Measurements from ENCODE around the gene EFCAB12.
"Not testable (repeated sequence)": the region's sequence is repeated elsewhere in the genome, so short reads cannot be mapped to it uniquely, and the experiment has no call there.

EFCAB12 gene

DNA sequence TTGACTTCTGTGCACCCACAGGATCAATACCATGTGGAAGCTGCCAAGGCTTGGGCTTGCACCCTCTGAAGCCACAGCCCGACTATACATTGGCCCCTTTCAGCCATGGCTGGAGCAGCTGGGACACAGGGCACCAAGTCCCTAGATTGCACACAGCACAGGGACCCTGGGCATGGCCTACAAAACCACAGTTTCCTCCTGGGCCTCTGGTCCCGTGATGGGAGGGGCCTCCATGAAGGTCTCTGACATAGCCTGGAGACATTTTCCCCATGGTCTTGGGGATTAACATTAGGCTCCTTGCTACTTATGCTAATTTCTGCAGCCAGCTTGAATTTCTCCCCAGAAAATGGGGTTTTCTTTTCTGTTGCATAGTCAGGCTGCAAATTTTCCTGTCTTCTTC, 63.6 kb downstream of the EFCAB12 start:
- H4K12ac ChIP-seq (ENCODE audit: low read depth, low read length); H3K4me2 ChIP-seq (ENCODE audit: low read length); H3K18ac ChIP-seq (ENCODE audit: low read length); H2AK5ac ChIP-seq (ENCODE audit: low read length); H2AFZ ChIP-seq (ENCODE audit: insufficient read depth, low read length, poor library complexity); H3K23ac ChIP-seq (ENCODE audit: low read length); H3K36me3 ChIP-seq (ENCODE audit: control insufficient read depth in 1 of 2, insufficient read depth in 2 of 2, low read length in 2 of 2); H4K91ac ChIP-seq (ENCODE audit: low read depth, low read length); H2BK5ac ChIP-seq (ENCODE audit: low read depth, low read length, poor library complexity); H4K8ac ChIP-seq (ENCODE audit: low read depth, low read length); H3K27ac ChIP-seq (ENCODE audit: low read depth, low read length); H3K14ac ChIP-seq (ENCODE audit: low read length); H3K9ac ChIP-seq (ENCODE audit: low read length); H3K27me3 ChIP-seq (ENCODE audit: insufficient read depth, low read length); H3K4me1 ChIP-seq (ENCODE audit: control insufficient read depth in 1 of 2, insufficient read depth in 2 of 2, low read length in 2 of 2); H3K9me3 ChIP-seq (ENCODE audit: insufficient read depth, low read depth, low read length); H3K79me2 ChIP-seq (ENCODE audit: control insufficient read depth, insufficient read depth, low read length, poor library complexity); H3K4ac ChIP-seq (ENCODE audit: low read depth, low read length); DNase-seq; H3K4me3 ChIP-seq (ENCODE audit: low read depth, low read length); H3K79me1 ChIP-seq (ENCODE audit: low read length); H2BK120ac ChIP-seq (ENCODE audit: insufficient read depth, low read length, poor library complexity); H2BK12ac ChIP-seq (ENCODE audit: low read length): not testable (repeated sequence)
- no CpG with 5 or more reads among the region's 2 CpGs for WGBS (ENCODE audit: extremely low coverage, insufficient coverage, insufficient read length)

GRCh38 chr3:129363356-129363755, 65.1 kb downstream of the EFCAB12 start:
- not testable (repeated sequence) for H3K27ac ChIP-seq (ENCODE audit: low read depth, low read length); H4K12ac ChIP-seq (ENCODE audit: low read depth, low read length); H4K8ac ChIP-seq (ENCODE audit: low read depth, low read length); H2BK5ac ChIP-seq (ENCODE audit: low read depth, low read length, poor library complexity); H2AFZ ChIP-seq (ENCODE audit: insufficient read depth, low read length, poor library complexity); H4K91ac ChIP-seq (ENCODE audit: low read depth, low read length); H3K9me3 ChIP-seq (ENCODE audit: insufficient read depth, low read depth, low read length); H2AK5ac ChIP-seq (ENCODE audit: low read length); DNase-seq; H3K4ac ChIP-seq (ENCODE audit: low read depth, low read length); H3K79me1 ChIP-seq (ENCODE audit: low read length); H3K18ac ChIP-seq (ENCODE audit: low read length); H3K23ac ChIP-seq (ENCODE audit: low read length); H3K14ac ChIP-seq (ENCODE audit: low read length); H3K9ac ChIP-seq (ENCODE audit: low read length); H3K4me1 ChIP-seq (ENCODE audit: control insufficient read depth in 1 of 2, insufficient read depth in 2 of 2, low read length in 2 of 2); H3K27me3 ChIP-seq (ENCODE audit: insufficient read depth, low read length); H3K4me3 ChIP-seq (ENCODE audit: low read depth, low read length); H3K36me3 ChIP-seq (ENCODE audit: control insufficient read depth in 1 of 2, insufficient read depth in 2 of 2, low read length in 2 of 2); H2BK12ac ChIP-seq (ENCODE audit: low read length); H3K79me2 ChIP-seq (ENCODE audit: control insufficient read depth, insufficient read depth, low read length, poor library complexity); H3K4me2 ChIP-seq (ENCODE audit: low read length); H2BK120ac ChIP-seq (ENCODE audit: insufficient read depth, low read length, poor library complexity)
- no CpG with 5 or more reads among the region's 28 CpGs for WGBS (ENCODE audit: extremely low coverage, insufficient coverage, insufficient read length)

DNA sequence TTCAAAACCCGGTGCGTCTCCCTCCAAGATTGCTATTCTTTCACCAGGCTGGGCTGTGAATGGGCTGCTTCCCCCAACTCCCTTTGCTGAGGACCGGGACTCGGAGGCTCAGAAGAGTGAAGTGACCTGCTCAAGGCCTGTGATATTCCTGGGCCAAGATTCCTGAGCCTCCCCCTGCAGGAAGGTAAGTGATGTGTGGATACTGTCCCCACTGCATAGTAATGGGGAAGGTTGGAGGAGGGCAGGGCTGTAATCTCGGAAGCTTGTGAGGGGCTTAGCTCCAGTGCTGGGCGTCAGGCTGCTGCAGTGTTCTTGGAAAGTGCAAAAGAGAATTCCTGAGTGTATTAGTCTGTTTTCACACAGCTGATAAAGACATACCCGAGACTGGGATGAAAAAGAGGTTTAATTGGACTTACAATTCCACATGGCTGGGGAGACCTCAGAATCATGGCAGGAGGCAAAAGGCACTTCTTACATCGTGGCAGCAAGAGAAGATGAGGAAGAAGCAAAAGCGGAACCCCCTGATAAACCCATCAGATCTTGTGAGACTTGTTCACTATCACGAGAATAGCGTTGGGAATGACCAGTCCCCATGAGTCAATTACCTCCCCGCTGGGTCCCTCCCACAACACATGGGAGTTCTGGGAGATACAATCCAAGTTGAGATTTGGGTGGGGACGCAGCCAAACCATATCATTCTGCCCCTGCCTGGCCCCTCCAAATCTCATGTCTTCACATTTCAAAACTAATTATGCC, 67.6 kb downstream of the EFCAB12 start:
- no peaks in the 10 kb centered on the region for H3K27me3 ChIP-seq (ENCODE audit: insufficient read depth, low read length)
- no peak overlapping the region for H3K27ac ChIP-seq (ENCODE audit: low read depth, low read length)
- DNase-seq = no peak
- no peaks in the 10 kb centered on the region for H3K79me2 ChIP-seq (ENCODE audit: control insufficient read depth, insufficient read depth, low read length, poor library complexity)
- H3K79me1 ChIP-seq (ENCODE audit: low read length) = no peaks in the 10 kb centered on the region
- no peak overlapping the region for H3K18ac ChIP-seq (ENCODE audit: low read length)
- H2BK120ac ChIP-seq (ENCODE audit: insufficient read depth, low read length, poor library complexity) = no peak overlapping the region
- H2BK5ac ChIP-seq (ENCODE audit: low read depth, low read length, poor library complexity) = no peak overlapping the region
- no peak overlapping the region for H3K9ac ChIP-seq (ENCODE audit: low read length)
- no peak overlapping the region for H3K14ac ChIP-seq (ENCODE audit: low read length)
- no CpG with 5 or more reads among the region's 13 CpGs for WGBS (ENCODE audit: extremely low coverage, insufficient coverage, insufficient read length)
- H3K23ac ChIP-seq (ENCODE audit: low read length) = no peak overlapping the region
- no peak overlapping the region for H2AK5ac ChIP-seq (ENCODE audit: low read length)
- no peak overlapping the region for H3K4me2 ChIP-seq (ENCODE audit: low read length)
- H3K4me3 ChIP-seq (ENCODE audit: low read depth, low read length) = no peak overlapping the region
- H2BK12ac ChIP-seq (ENCODE audit: low read length) = no peak overlapping the region
- H2AFZ ChIP-seq (ENCODE audit: insufficient read depth, low read length, poor library complexity) = no peak overlapping the region
- no peak overlapping the region for H3K4ac ChIP-seq (ENCODE audit: low read depth, low read length)
- no peak overlapping the region for H4K8ac ChIP-seq (ENCODE audit: low read depth, low read length)
- H4K91ac ChIP-seq (ENCODE audit: low read depth, low read length) = no peak overlapping the region
- H4K12ac ChIP-seq (ENCODE audit: low read depth, low read length) = no peak overlapping the region
- peaks cover 0 to 4% of the 10 kb centered on the region in 2 experiments for H3K4me1 ChIP-seq (ENCODE audit: control insufficient read depth in 1 of 2, insufficient read depth in 2 of 2, low read length in 2 of 2)
- peaks cover 2% of the 10 kb centered on the region for H3K9me3 ChIP-seq (ENCODE audit: insufficient read depth, low read depth, low read length)
- no peaks in the 10 kb centered on the region for H3K36me3 ChIP-seq (ENCODE audit: control insufficient read depth in 1 of 2, insufficient read depth in 2 of 2, low read length in 2 of 2)

DNA sequence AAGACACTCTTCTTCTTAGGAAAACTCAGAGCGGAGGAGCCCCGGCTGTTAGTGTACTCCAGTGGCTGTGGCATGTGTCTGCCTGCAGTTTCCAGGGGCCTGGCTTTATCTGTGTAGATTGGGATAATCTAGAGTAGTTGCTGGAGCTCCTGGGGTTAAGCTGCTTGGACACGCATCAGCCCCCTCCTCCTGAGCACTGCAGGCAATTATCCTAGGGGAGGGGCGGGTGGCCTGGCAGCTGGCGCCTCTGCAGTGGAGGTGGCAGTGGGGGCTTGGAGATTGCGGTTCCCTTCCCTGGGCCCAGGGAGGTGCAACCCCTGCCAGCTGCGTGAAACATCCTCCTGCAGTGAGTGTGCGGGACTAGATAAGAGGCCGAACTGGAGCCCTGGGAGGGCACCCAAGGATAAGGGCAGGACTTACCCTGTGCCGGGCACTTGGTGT, 68.2 kb downstream of the EFCAB12 start:
- H3K9ac ChIP-seq (ENCODE audit: low read length) = no peak overlapping the region
- H3K4ac ChIP-seq (ENCODE audit: low read depth, low read length) = no peak overlapping the region
- H2BK5ac ChIP-seq (ENCODE audit: low read depth, low read length, poor library complexity) = no peak overlapping the region
- H3K27me3 ChIP-seq (ENCODE audit: insufficient read depth, low read length) = no peaks in the 10 kb centered on the region
- peaks cover 2% of the 10 kb centered on the region for H3K9me3 ChIP-seq (ENCODE audit: insufficient read depth, low read depth, low read length)
- no peak overlapping the region for H4K8ac ChIP-seq (ENCODE audit: low read depth, low read length)
- H3K79me1 ChIP-seq (ENCODE audit: low read length) = no peaks in the 10 kb centered on the region
- H3K4me1 ChIP-seq (ENCODE audit: control insufficient read depth in 1 of 2, insufficient read depth in 2 of 2, low read length in 2 of 2) = peaks cover 0 to 4% of the 10 kb centered on the region in 2 experiments
- no peak for DNase-seq
- no peak overlapping the region for H2BK12ac ChIP-seq (ENCODE audit: low read length)
- whole genome bisulfite sequencing (ENCODE audit: extremely low coverage, insufficient coverage, insufficient read length) = no CpG with 5 or more reads among the region's 10 CpGs
- H3K23ac ChIP-seq (ENCODE audit: low read length) = no peak overlapping the region
- H4K12ac ChIP-seq (ENCODE audit: low read depth, low read length) = no peak overlapping the region
- H3K14ac ChIP-seq (ENCODE audit: low read length) = no peak overlapping the region
- H2AFZ ChIP-seq (ENCODE audit: insufficient read depth, low read length, poor library complexity) = no peak overlapping the region
- no peaks in the 10 kb centered on the region for H3K36me3 ChIP-seq (ENCODE audit: control insufficient read depth in 1 of 2, insufficient read depth in 2 of 2, low read length in 2 of 2)
- H4K91ac ChIP-seq (ENCODE audit: low read depth, low read length) = no peak overlapping the region
- H3K18ac ChIP-seq (ENCODE audit: low read length) = no peak overlapping the region
- H3K79me2 ChIP-seq (ENCODE audit: control insufficient read depth, insufficient read depth, low read length, poor library complexity) = no peaks in the 10 kb centered on the region
- H3K4me2 ChIP-seq (ENCODE audit: low read length) = no peak overlapping the region
- H2AK5ac ChIP-seq (ENCODE audit: low read length) = no peak overlapping the region
- H3K4me3 ChIP-seq (ENCODE audit: low read depth, low read length) = no peak overlapping the region
- no peak overlapping the region for H3K27ac ChIP-seq (ENCODE audit: low read depth, low read length)
- H2BK120ac ChIP-seq (ENCODE audit: insufficient read depth, low read length, poor library complexity) = no peak overlapping the region
